ENCODE data around the gene ZFAND6.

- TF ChIP-seq POLR2A (IDR thresholded peaks at IDR 0.05) = no peak
- TF ChIP-seq CTCF (IDR thresholded peaks at IDR 0.05) = no peak
Measured at GRCh38 chr15:80031841-80032240, 27.6 kb upstream of the ZFAND6 start.

Measured in Peyer's patch (tissue), 4 donors.